ENCODE data around the gene RNF128.
"Not testable (repeated sequence)": the region's sequence is repeated elsewhere in the genome, so short reads cannot be mapped to it uniquely, and the experiment has no call there.

RNF128 gene

DNA sequence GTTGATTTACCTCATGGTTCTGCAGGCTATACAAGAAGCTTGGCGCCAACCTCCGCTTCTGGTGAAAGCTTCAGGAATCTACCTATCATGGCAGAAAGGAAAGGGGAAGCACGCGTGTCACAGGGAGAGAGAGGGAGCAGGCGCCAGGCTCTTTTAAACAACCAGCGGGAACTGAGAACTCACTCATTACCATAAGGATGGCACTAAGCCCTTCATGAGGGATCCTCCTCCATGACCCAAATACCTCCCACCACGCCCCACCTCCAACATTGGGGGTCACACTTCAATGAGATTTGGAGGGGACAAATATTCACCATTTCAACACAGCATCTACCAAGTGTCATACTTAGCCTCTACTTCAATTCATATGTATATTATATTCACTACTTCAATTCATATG, 57.2 kb downstream of the RNF128 start:
- DNase-seq = no peak

DNA sequence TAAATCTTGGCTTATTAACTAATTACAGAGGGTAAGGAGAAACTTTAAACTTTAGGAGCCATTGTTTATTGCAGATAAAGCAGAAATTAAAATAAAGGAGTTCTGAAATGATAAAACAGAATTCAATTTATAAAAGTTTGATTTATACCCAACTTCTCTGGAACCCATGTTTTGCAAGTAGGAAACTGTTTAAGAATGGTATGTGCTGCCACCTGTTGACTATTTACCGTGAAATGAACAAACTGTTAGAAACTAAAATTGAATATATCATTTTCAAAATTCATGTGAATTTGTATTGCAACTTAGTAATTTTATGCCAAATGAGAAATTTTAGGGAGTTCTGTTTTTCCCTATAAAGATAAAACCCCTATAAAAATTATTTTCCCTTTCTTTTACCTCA, 65.0 kb downstream of the RNF128 start:
- H3K27ac ChIP-seq = no peak overlapping the region
- no peaks in the 10 kb centered on the region for H3K27me3 ChIP-seq (replicated peaks)
- no peak overlapping the region for H3K4me3 ChIP-seq (ENCODE audit: low read depth, low read length)
- DNase-seq = no peak
- TF ChIP-seq CTCF (IDR thresholded peaks at IDR 0.05; ENCODE audit: low read depth, low read length, missing control alignments) = no peak
- H3K36me3 ChIP-seq (replicated peaks) = no peaks in the 10 kb centered on the region
- in situ Hi-C loops (cut with HindIII; ENCODE audit: low pct_ligation_motif_present, low sequenced_read_pairs) = no loop called here

More for the DNA sequence above, 57.2 kb downstream of the RNF128 start:
- no peaks in the 10 kb centered on the region for H3K36me3 ChIP-seq (replicated peaks)
- H3K27me3 ChIP-seq (replicated peaks) = no peaks in the 10 kb centered on the region
- no peak overlapping the region for H3K4me3 ChIP-seq (ENCODE audit: low read depth, low read length)
- H3K27ac ChIP-seq = no peak overlapping the region
- in situ Hi-C loops (cut with HindIII; ENCODE audit: low pct_ligation_motif_present, low sequenced_read_pairs) = no loop called here
- TF ChIP-seq CTCF (IDR thresholded peaks at IDR 0.05; ENCODE audit: low read depth, low read length, missing control alignments) = no peak

GRCh38 chrX:106802063-106802387, 75.5 kb downstream of the RNF128 start:
- H3K27ac ChIP-seq = peak overlapping the region; percentile 44

DNA sequence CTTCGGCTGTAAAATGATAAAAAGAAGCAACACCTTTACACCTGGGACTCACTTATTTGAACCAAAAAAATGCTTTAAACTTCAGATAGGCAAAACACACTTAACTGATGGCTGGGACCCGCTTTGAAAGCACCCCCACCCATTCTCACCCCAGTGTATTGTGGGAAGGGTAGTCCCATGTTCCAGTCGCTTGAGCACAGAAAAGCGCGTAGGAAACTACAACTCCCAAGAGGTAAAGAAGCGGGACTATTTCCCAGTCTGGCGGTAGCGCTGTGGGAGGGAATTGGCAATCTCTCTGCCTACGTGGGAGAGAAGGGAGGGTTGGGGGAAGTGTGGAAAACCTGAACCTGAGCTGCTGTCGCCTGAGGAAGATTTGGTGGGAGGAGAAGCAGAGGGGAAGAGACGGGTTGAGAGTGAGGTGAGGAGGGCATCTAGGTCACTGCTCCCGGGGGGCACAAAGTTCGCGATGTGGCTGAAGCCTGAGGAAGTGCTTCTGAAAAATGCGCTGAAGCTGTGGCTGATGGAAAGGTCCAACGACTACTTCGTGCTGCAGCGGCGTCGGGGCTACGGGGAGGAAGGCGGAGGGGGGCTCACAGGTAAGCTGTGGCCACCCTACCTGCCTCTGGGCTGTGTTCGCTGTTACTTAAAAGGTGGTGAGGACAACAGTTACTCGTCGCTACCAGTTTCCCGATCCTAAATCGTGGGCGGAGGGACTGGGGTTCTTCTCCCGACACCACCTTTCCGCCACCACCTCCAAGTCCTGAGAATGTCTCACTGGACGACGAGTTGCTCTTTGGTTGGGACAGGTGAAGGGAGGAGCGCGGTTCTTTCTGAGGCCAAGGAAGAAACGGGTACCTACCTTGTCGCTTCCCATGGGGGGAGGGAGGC, 76.1 kb downstream of the RNF128 start, which contains the start of gene TBC1D8B:
TBC1D8B (plus strand) TSS at position 286 of the 888 bp plus-strand sequence; CDS start at position 467, 181 bp downstream.
- in situ Hi-C loops (cut with HindIII; ENCODE audit: low pct_ligation_motif_present, low sequenced_read_pairs) = no loop called here
- Histone ChIP-seq H3K27ac (peak within 1 kb of the TSS; percentile 44), H3K36me3 (replicated peaks) (no peaks in the 10 kb centered on the region), H3K4me3 (ENCODE audit: low read depth, low read length) (peak within 1 kb of the TSS; percentile 82), H3K27me3 (replicated peaks) (no peaks in the 10 kb centered on the region)
- no peak for TF ChIP-seq CTCF (IDR thresholded peaks at IDR 0.05; ENCODE audit: low read depth, low read length, missing control alignments)
- DNase-seq = peak; percentile 89

More at GRCh38 chrX:106802063-106802387, 75.5 kb downstream of the RNF128 start:
- Histone ChIP-seq H3K27me3 (replicated peaks) (no peaks in the 10 kb centered on the region), H3K36me3 (replicated peaks) (no peaks in the 10 kb centered on the region), H3K4me3 (ENCODE audit: low read depth, low read length) (peak overlapping the region; percentile 82)
- in situ Hi-C loops (cut with HindIII; ENCODE audit: low pct_ligation_motif_present, low sequenced_read_pairs) = no loop called here
- no peak for DNase-seq
- no peak for TF ChIP-seq CTCF (IDR thresholded peaks at IDR 0.05; ENCODE audit: low read depth, low read length, missing control alignments)

DNA sequence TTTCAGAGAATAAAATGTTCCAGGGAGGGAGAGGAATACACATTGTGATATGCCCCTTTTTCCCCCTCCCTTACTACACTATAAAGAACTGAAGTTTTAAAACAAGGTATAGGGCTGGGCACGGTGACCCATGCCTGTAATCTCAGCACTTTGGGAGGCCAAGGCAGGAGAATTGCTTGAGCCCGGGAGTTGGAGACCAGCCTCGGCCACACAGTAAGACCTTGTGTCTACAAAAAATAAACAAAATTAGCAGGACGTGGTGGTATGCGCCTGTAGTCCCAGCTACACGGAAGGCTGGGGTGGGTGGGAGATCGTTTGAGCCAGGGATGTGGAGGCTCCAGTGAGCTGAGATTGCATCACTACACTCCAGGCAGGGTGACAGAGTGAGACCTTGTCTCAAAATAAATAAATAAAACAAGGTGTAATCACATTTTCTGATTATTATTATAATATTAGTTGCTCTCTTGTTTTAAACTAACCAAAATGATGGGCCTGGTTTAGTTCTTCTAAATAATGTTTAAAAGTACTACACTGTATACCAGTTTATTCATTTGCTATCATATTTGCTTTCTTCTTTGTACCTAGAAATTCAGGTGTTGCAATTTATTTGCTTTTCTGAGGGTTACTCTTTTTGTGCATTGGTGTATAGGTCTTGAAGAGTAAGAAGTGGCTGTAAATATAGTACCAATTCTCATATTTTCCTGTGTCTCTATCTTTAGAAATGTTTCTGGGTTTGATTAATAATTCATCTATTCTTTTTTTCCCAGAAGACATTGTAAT, 84.8 kb downstream of the RNF128 start:
- Histone ChIP-seq H3K27ac (no peak overlapping the region), H3K36me3 (replicated peaks) (no peaks in the 10 kb centered on the region), H3K4me3 (ENCODE audit: low read depth, low read length) (no peak overlapping the region), H3K27me3 (replicated peaks) (no peaks in the 10 kb centered on the region)
- in situ Hi-C loops (cut with HindIII; ENCODE audit: low pct_ligation_motif_present, low sequenced_read_pairs) = no loop called here
- DNase-seq = no peak
- TF ChIP-seq CTCF (IDR thresholded peaks at IDR 0.05; ENCODE audit: low read depth, low read length, missing control alignments) = no peak

DNA sequence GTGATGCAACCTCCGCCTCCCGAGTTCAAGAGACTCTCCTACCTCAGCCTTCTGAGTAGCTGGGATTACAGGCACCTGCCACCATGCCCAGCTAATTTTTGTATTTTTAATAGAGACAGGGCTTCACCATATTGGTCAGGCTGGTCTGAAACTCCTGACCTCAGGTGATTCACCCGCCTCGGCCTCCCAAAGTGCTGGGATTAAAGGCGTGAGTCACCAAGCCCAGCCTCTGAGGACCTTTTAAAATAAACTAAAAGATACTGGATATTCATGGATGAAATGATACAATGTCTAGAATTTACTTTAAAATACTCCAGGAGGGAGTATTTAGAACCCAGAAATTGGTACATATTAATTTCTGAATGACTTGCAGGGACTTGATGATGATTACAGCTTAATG, 86.4 kb downstream of the RNF128 start:
- H3K4me3 ChIP-seq (ENCODE audit: low read depth, low read length); H3K27me3 ChIP-seq (replicated peaks); in situ Hi-C loops (cut with HindIII; ENCODE audit: low pct_ligation_motif_present, low sequenced_read_pairs); H3K36me3 ChIP-seq (replicated peaks); H3K27ac ChIP-seq: not testable (repeated sequence)
- DNase-seq = peak; percentile 17

GRCh38 chrX:106814093-106814492, 87.6 kb downstream of the RNF128 start:
- H3K27me3 ChIP-seq (replicated peaks); DNase-seq; H3K4me3 ChIP-seq (ENCODE audit: low read depth, low read length); H3K36me3 ChIP-seq (replicated peaks); in situ Hi-C loops (cut with HindIII; ENCODE audit: low pct_ligation_motif_present, low sequenced_read_pairs); H3K27ac ChIP-seq: not testable (repeated sequence)

All from brain microvascular endothelial cell (primary cell).